ENCODE results near the gene DOCK7.
"Not testable (repeated sequence)": the region's sequence is repeated elsewhere in the genome, so short reads cannot be mapped to it uniquely, and the experiment has no call there.

The DOCK7 gene

GRCh38 chr1:62691062-62691844 lies 3.1 kb upstream of the DOCK7 start:
- no peak for DNase-seq

GRCh38 chr1:62689524-62689923 lies 1.3 kb upstream of the DOCK7 start:
- DNase-seq: no peak

GRCh38 chr1:62688687-62689085 lies 500 bp upstream of the DOCK7 start:
- no peak for DNase-seq

GRCh38 chr1:62687421-62687902 lies 724 bp downstream of the DOCK7 start:
- peak; percentile 21 for DNase-seq

GRCh38 chr1:62686822-62687221 lies 1.4 kb downstream of the DOCK7 start:
- no peak for DNase-seq

- no peak for DNase-seq
Measured at GRCh38 chr1:62685431-62685859, 2.7 kb downstream of the DOCK7 start.

GRCh38 chr1:62682531-62682930 lies 5.7 kb downstream of the DOCK7 start:
- DNase-seq: no peak

GRCh38 chr1:62680992-62681391 lies 7.2 kb downstream of the DOCK7 start:
- not testable (repeated sequence) for DNase-seq

GRCh38 chr1:62677822-62678221 lies 10.4 kb downstream of the DOCK7 start:
- not testable (repeated sequence) for DNase-seq

- no peak for DNase-seq
Measured at GRCh38 chr1:62676611-62677356, 11.4 kb downstream of the DOCK7 start.

GRCh38 chr1:62673629-62674028 lies 14.6 kb downstream of the DOCK7 start:
- no peak for DNase-seq

- no peak for DNase-seq
Measured at GRCh38 chr1:62672029-62672428, 16.2 kb downstream of the DOCK7 start.

- DNase-seq: no peak
Measured at GRCh38 chr1:62654744-62655143, 33.4 kb downstream of the DOCK7 start.

- no peak for DNase-seq
Measured at GRCh38 chr1:62652387-62652786, 35.8 kb downstream of the DOCK7 start.

- DNase-seq: no peak
Measured at GRCh38 chr1:62643283-62643682, 44.9 kb downstream of the DOCK7 start.

GRCh38 chr1:62637392-62638105 lies 50.6 kb downstream of the DOCK7 start:
- no peak for DNase-seq

- no peak for DNase-seq
Measured at GRCh38 chr1:62628506-62628905, 59.7 kb downstream of the DOCK7 start.

GRCh38 chr1:62625415-62625814 lies 62.8 kb downstream of the DOCK7 start:
- DNase-seq: no peak

GRCh38 chr1:62621907-62622306 lies 66.3 kb downstream of the DOCK7 start:
- no peak for DNase-seq

- no peak for DNase-seq
Measured at GRCh38 chr1:62613890-62614289, 74.3 kb downstream of the DOCK7 start.

GRCh38 chr1:62613325-62613727 lies 74.9 kb downstream of the DOCK7 start:
- DNase-seq: no peak

GRCh38 chr1:62612770-62613169 lies 75.4 kb downstream of the DOCK7 start:
- DNase-seq: no peak

- DNase-seq: not testable (repeated sequence)
Measured at GRCh38 chr1:62610588-62610987, 77.6 kb downstream of the DOCK7 start.
